Lower lobe of right lung (tissue), 2 donors: ENCODE results near the gene DOCK8. TPM values are rescaled to one million over a fixed set of nuclear protein-coding genes. Genes with fewer than 3 reads are reported as not detected.

Experiments
- ATAC-seq, 2 donors: fragments of 200-7000 bp; cut with Tn5 transposase; one replicate each; pipeline ENCODE4 v1.9.1; 2020 to 2022; ENCODE audit warnings: mild to moderate bottlenecking in 2 of 2, moderate library complexity in 2 of 2
- DNase-seq: peaks from one replicate; pipeline ENCODE4 v3.0.0-alpha.2; 2020
- H3K27ac ChIP-seq: fragments of 200-600 bp; one replicate; pipeline ENCODE4 v1.8.0; 2022
- H3K27me3 ChIP-seq: fragments of 200-600 bp; one replicate; pipeline ENCODE4 v1.8.0; 2022; ENCODE audit warnings: low read depth
- H3K36me3 ChIP-seq: fragments of 200-600 bp; one replicate; pipeline ENCODE4 v1.8.0; 2022; ENCODE audit warnings: mild to moderate bottlenecking
- H3K4me1 ChIP-seq: fragments of 200-600 bp; one replicate; pipeline ENCODE4 v1.8.0; 2022
- H3K4me3 ChIP-seq: fragments of 200-600 bp; one replicate; pipeline ENCODE4 v1.8.0; 2022; ENCODE audit warnings: mild to moderate bottlenecking
- H3K9me3 ChIP-seq: fragments of 200-600 bp; one replicate; pipeline ENCODE4 v1.8.0; 2022
- intact Hi-C: fragments of 100-400 bp; cut with DNase I; formaldehyde crosslinking; loops from one replicate; pipeline ENCODE4 v1.11.0; 2022
- total RNA-seq: library from RNA; stranded (reverse); fragmentation: NEBNext Ultra II Directional; extraction: Animal tissue kit (Norgen Biotek cat#: 25700); gene quantifications from one replicate; pipeline ENCODE4 v1.2.1, GENCODE V29; 2021
- TF ChIP-seq, protein P1 (sequence below): fragments of 200-600 bp; IDR thresholded peaks from one replicate; pipeline ENCODE4 v1.8.0; 2022; ENCODE audit warnings: antibody characterized with exemption, mild to moderate bottlenecking
- donor health status: DM: no; HTN: yes; CAD: no; lungs with severe emphysema.

The DOCK8 gene
- total RNA-seq, 1 donor from 2014 or later = 112 TPM

DNA sequence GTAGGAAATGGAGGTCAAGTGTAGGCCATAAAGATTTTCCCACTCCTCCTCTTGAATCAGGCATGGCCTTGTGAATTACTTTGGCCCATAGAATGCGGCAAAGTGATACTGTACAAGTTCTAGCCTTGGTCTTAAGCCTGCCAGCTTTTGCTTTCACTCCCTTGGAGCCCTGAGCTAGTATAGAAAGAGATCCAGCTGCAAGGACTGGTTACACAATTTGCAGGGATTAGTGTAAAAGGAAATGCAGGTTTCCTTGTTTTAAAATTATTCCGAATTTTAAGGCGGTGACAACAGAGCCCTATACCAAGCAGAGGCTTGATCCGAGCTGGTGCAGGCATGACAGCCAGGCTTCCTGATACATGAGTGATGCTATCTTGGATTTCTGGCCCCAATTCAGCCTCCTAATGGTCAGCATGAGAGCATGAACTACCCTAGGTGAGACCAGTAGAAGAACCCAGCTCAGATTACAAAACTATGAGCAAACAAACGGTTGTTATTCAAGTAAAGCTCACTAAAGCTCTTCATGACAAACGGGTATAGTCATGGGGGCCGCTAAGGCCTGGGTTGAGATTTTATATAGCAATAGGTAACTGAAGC, 257.9 kb downstream of the DOCK8 start:
- TF ChIP-seq, protein P1, sequence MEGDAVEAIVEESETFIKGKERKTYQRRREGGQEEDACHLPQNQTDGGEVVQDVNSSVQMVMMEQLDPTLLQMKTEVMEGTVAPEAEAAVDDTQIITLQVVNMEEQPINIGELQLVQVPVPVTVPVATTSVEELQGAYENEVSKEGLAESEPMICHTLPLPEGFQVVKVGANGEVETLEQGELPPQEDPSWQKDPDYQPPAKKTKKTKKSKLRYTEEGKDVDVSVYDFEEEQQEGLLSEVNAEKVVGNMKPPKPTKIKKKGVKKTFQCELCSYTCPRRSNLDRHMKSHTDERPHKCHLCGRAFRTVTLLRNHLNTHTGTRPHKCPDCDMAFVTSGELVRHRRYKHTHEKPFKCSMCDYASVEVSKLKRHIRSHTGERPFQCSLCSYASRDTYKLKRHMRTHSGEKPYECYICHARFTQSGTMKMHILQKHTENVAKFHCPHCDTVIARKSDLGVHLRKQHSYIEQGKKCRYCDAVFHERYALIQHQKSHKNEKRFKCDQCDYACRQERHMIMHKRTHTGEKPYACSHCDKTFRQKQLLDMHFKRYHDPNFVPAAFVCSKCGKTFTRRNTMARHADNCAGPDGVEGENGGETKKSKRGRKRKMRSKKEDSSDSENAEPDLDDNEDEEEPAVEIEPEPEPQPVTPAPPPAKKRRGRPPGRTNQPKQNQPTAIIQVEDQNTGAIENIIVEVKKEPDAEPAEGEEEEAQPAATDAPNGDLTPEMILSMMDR = no peak
- Histone ChIP-seq H3K27me3 (no peaks in the 10 kb centered on the region), H3K36me3 (no peaks in the 10 kb centered on the region), H3K4me1 (peaks cover 29% of the 10 kb centered on the region), H3K9me3 (no peaks in the 10 kb centered on the region), H3K27ac (no peak overlapping the region), H3K4me3 (no peak overlapping the region)
- no peak for ATAC-seq
- DNase-seq = no peak
- intact Hi-C loops = no loop called here

DNA sequence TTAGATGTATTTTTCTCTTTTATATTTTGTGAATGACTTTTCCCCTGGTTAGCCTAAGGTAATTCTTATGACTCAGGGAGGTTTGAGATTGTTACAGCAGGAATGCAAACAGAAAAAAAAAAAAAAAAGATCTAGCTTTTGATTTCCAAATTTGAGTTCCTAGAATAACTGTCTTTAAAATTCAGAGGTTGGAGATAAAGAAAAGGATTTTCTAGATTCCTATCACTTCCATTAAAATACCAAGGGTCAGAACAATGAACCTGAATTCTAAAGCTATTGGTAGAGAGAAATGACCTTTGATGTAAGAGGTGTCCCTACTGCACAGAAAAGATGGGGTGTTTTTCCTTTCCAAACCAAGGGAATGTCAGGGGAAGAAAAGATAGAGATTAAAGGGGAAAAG, 262.5 kb downstream of the DOCK8 start:
- TF ChIP-seq, protein P1 = no peak
- DNase-seq = no peak
- no peak overlapping the region for H3K4me3 ChIP-seq
- intact Hi-C loops = no loop called here
- H3K27ac ChIP-seq = no peak overlapping the region
- H3K36me3 ChIP-seq = no peaks in the 10 kb centered on the region
- no peaks in the 10 kb centered on the region for H3K4me1 ChIP-seq
- no peak for ATAC-seq
- no peaks in the 10 kb centered on the region for H3K9me3 ChIP-seq
- H3K27me3 ChIP-seq = no peaks in the 10 kb centered on the region

GRCh38 chr9:479304-479970, 264.8 kb downstream of the DOCK8 start:
- TF ChIP-seq, protein P1 = no peak
- Histone ChIP-seq H3K27ac (no peak overlapping the region), H3K27me3 (no peaks in the 10 kb centered on the region), H3K4me3 (no peak overlapping the region), H3K9me3 (no peaks in the 10 kb centered on the region), H3K36me3 (no peaks in the 10 kb centered on the region), H3K4me1 (no peaks in the 10 kb centered on the region)
- intact Hi-C loops = no loop called here
- DNase-seq = no peak
- no peak for ATAC-seq

DNA sequence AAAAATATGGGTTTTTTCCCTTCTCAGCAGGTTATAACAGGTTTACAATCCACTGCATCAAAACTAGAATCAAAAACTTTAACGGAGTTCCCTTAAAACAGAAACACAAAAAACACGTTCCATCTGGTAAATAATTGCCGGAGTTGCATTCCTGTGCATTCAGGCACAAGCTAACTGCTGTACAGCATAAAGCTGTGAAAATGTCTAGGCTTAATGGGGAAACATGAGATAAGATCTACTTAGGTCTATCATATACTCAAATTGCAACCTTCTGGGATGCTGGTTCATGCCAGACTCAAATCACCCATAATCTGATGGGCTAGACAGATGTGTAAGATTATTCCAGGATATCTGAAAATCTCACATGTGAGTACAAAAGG, 265.3 kb downstream of the DOCK8 start:
- Histone ChIP-seq H3K27me3 (no peaks in the 10 kb centered on the region), H3K27ac (no peak overlapping the region), H3K36me3 (no peaks in the 10 kb centered on the region), H3K4me1 (no peaks in the 10 kb centered on the region), H3K9me3 (no peaks in the 10 kb centered on the region), H3K4me3 (no peak overlapping the region)
- intact Hi-C loops = no loop called here
- ATAC-seq (no peak), DNase-seq (no peak)
- TF ChIP-seq, protein P1 = no peak

GRCh38 chr9:482739-483138, 268.1 kb downstream of the DOCK8 start:
- no peak overlapping the region for H3K4me3 ChIP-seq
- intact Hi-C loops = no loop called here
- TF ChIP-seq, protein P1 = no peak
- H3K4me1 ChIP-seq = no peaks in the 10 kb centered on the region
- H3K36me3 ChIP-seq = no peaks in the 10 kb centered on the region
- no peaks in the 10 kb centered on the region for H3K27me3 ChIP-seq
- ATAC-seq (no peak), DNase-seq (no peak)
- H3K27ac ChIP-seq = no peak overlapping the region
- no peaks in the 10 kb centered on the region for H3K9me3 ChIP-seq
